ENCODE results near the gene IL18RAP.

Gene IL18RAP

GRCh38 chr2:102422910-102423309 lies at the start of gene IL18RAP:
Gene IL18RAP, plus strand, starts transcription at chr2:102423160. Its CDS starts 118 bp downstream, at chr2:102423278.
- no peak for DNase-seq
- H3K4me3 ChIP-seq: no peak within 1 kb of the TSS
- no peak within 1 kb of the TSS for H3K27ac ChIP-seq
- intact Hi-C loops (cut with DNase I; ENCODE audit: low total_unique reads): no loop called here
- no peaks in the 10 kb centered on the region for H3K36me3 ChIP-seq
- H3K27me3 ChIP-seq: no peaks in the 10 kb centered on the region
- H3K4me1 ChIP-seq: no peaks in the 10 kb centered on the region
- H3K9me3 ChIP-seq: no peaks in the 10 kb centered on the region
- TF ChIP-seq CTCF (IDR thresholded peaks at IDR 0.05): no peak

- Histone ChIP-seq H3K27ac (no peak overlapping the region), H3K27me3 (no peaks in the 10 kb centered on the region), H3K36me3 (no peaks in the 10 kb centered on the region), H3K4me1 (no peaks in the 10 kb centered on the region), H3K4me3 (no peak overlapping the region), H3K9me3 (no peaks in the 10 kb centered on the region)
- TF ChIP-seq CTCF (IDR thresholded peaks at IDR 0.05): no peak
- no peak for DNase-seq
- intact Hi-C loops (cut with DNase I; ENCODE audit: low total_unique reads): no loop called here
These were observed 46.8 kb upstream of the IL18RAP start for GRCh38 chr2:102376052-102376591.

GRCh38 chr2:102383722-102384121 lies 39.2 kb upstream of the IL18RAP start:
- intact Hi-C loops (cut with DNase I; ENCODE audit: low total_unique reads): no loop called here
- no peak for TF ChIP-seq CTCF (IDR thresholded peaks at IDR 0.05)
- peaks cover 0 to 8% (median 8%) of the 10 kb centered on the region in 3 donors for H3K9me3 ChIP-seq

GRCh38 chr2:102385522-102385921 lies 37.4 kb upstream of the IL18RAP start:
- DNase-seq: no peak
- Histone ChIP-seq H3K36me3 (no peaks in the 10 kb centered on the region), H3K27ac (no peak overlapping the region), H3K27me3 (no peaks in the 10 kb centered on the region), H3K4me1 (no peaks in the 10 kb centered on the region), H3K9me3 (peaks cover 0 to 8% (median 8%) of the 10 kb centered on the region in 3 donors), H3K4me3 (no peak overlapping the region)
- TF ChIP-seq CTCF (IDR thresholded peaks at IDR 0.05): no peak
- intact Hi-C loops (cut with DNase I; ENCODE audit: low total_unique reads): no loop called here

More at GRCh38 chr2:102383722-102384121, 39.2 kb upstream of the IL18RAP start:
- H3K36me3 ChIP-seq: no peaks in the 10 kb centered on the region
- no peak overlapping the region for H3K27ac ChIP-seq
- H3K4me1 ChIP-seq: no peaks in the 10 kb centered on the region
- DNase-seq: no peak
- no peaks in the 10 kb centered on the region for H3K27me3 ChIP-seq
- no peak overlapping the region for H3K4me3 ChIP-seq

GRCh38 chr2:102386004-102386403 lies 37.0 kb upstream of the IL18RAP start:
- no peak for TF ChIP-seq CTCF (IDR thresholded peaks at IDR 0.05)
- Histone ChIP-seq H3K4me1 (no peaks in the 10 kb centered on the region), H3K27ac (no peak overlapping the region), H3K4me3 (no peak overlapping the region), H3K27me3 (no peaks in the 10 kb centered on the region), H3K36me3 (no peaks in the 10 kb centered on the region), H3K9me3 (peaks cover 0 to 8% (median 8%) of the 10 kb centered on the region in 3 donors)
- intact Hi-C loops (cut with DNase I; ENCODE audit: low total_unique reads): no loop called here
- no peak for DNase-seq

All from tibial artery (tissue), 4 donors.